Neural progenitor cell (in vitro differentiated cells): ENCODE data around the gene SND1. TPM values are rescaled to one million over a fixed set of nuclear protein-coding genes. Genes with fewer than 3 reads are reported as not detected.

Source experiments
- DNase-seq: peaks from one replicate; pipeline ENCODE4 v3.0.0-alpha.2; 2016; ENCODE audit warnings: low spot score
- H2AFZ ChIP-seq: fragments of 200-600 bp; sonication (generic); replicated peaks from 2 replicates; pipeline ENCODE4 v1.6.1; 2016; ENCODE audit warnings: antibody characterized with exemption
- H3F3A ChIP-seq: fragments of 200-600 bp; sonication (generic); 2 replicates; pipeline ENCODE4 v1.6.1; 2016; ENCODE audit warnings: antibody characterized with exemption, low read depth
- H3K27ac ChIP-seq: fragments of 200-600 bp; sonication (generic); 2 replicates; pipeline ENCODE4 v1.5.1; 2016; ENCODE audit warnings: mild to moderate bottlenecking
- H3K27me3 ChIP-seq: fragments of 200-600 bp; sonication (generic); 2 replicates; pipeline ENCODE4 v1.6.1; 2016; ENCODE audit warnings: mild to moderate bottlenecking, moderate library complexity
- H3K36me3 ChIP-seq: fragments of 200-600 bp; sonication (generic); 2 replicates; pipeline ENCODE4 v1.5.1; 2016
- H3K4me1 ChIP-seq: fragments of 200-600 bp; sonication (generic); 2 replicates; pipeline ENCODE4 v1.6.1; 2016; ENCODE audit warnings: mixed run types
- H3K4me2 ChIP-seq: fragments of 200-600 bp; sonication (generic); 2 replicates; pipeline ENCODE4 v1.6.1; 2016
- H3K4me3 ChIP-seq: fragments of 200-600 bp; sonication (generic); 2 replicates; pipeline ENCODE4 v1.5.1; 2016
- H3K79me2 ChIP-seq: fragments of 200-600 bp; sonication (generic); 2 replicates; pipeline ENCODE4 v1.6.1; 2016; ENCODE audit warnings: low read depth
- H3K9ac ChIP-seq: fragments of 200-600 bp; sonication (generic); 2 replicates; pipeline ENCODE4 v1.6.1; 2016
- H3K9me3 ChIP-seq: fragments of 200-600 bp; sonication (generic); 2 replicates; pipeline ENCODE4 v1.5.1; 2016; ENCODE audit warnings: low read depth
- H4K20me1 ChIP-seq: fragments of 200-600 bp; sonication (generic); 2 replicates; pipeline ENCODE4 v1.6.1; 2016; ENCODE audit warnings: low read depth
- H3K27ac Mint-ChIP-seq: 3 replicates; pipeline ENCODE4 v1.8.0; 2021; ENCODE audit warnings: mixed read lengths
- H3K27me3 Mint-ChIP-seq: 2 replicates; pipeline ENCODE4 v1.8.0; 2022; ENCODE audit warnings: low read depth, mild to moderate bottlenecking, inconsistent platforms, moderate library complexity, mixed read lengths; ENCODE audit not compliant: insufficient read depth
- H3K36me3 Mint-ChIP-seq: 3 replicates; pipeline ENCODE4 v1.8.0; 2021; ENCODE audit warnings: mixed read lengths
- H3K4me1 Mint-ChIP-seq: 3 replicates; pipeline ENCODE4 v1.8.0; 2021; ENCODE audit warnings: mixed read lengths
- H3K4me3 Mint-ChIP-seq: 3 replicates; pipeline ENCODE4 v1.8.0; 2021; ENCODE audit warnings: mild to moderate bottlenecking, moderate library complexity, mixed read lengths
- H3K9me3 Mint-ChIP-seq: 3 replicates; pipeline ENCODE4 v1.8.0; 2020; ENCODE audit warnings: mixed read lengths
- EZH2 ChIP-seq: fragments of 200-600 bp; sonication (generic); IDR thresholded peaks from 2 replicates; pipeline ENCODE4 v1.6.1; 2017; ENCODE audit warnings: antibody characterized with exemption, mild to moderate bottlenecking, moderate library complexity
- EZH2phosphoT487 ChIP-seq: fragments of 200-600 bp; sonication (generic); IDR thresholded peaks from 2 replicates; pipeline ENCODE4 v1.6.1; 2017; ENCODE audit warnings: antibody characterized with exemption
- total RNA-seq: library from RNA; depleted of rRNA; stranded (reverse); fragments of >200 nt; gene quantifications from 2 replicates; pipeline ENCODE4 v1.2.3, GENCODE V29; 2015; ENCODE audit warnings: low replicate concordance
- TF ChIP-seq, protein P1 (sequence below): fragments of 200-600 bp; sonication (generic); IDR thresholded peaks from 2 replicates; pipeline ENCODE4 v1.5.1; 2017; ENCODE audit warnings: antibody characterized with exemption, mild to moderate bottlenecking

Gene SND1
- total RNA-seq, 1 donor from 2014 or later, result 154 TPM

DNA sequence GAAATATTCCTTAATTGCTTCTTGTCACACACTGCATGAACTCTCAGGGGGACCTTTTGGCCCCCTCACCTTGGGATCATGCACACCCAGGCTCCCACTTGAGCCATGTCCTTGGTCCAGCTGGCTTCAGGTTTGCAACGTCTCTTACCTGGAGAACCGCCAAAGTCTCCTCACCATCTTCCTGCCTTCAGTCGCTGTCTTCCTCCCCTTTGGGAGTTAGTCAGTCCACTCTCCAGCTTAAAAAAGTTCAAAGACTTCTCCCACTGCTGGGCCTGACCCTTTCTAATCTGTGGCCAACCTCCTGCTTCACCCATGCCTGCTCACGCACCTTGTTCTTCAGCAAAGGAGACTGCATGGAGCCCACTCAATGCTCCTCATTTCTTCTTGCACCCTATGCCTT, 461.8 kb downstream of the SND1 start:
- Mint-ChIP-seq H3K9me3 (peaks cover 3% of the 10 kb centered on the region), H3K4me1 (peaks cover 15% of the 10 kb centered on the region), H3K36me3 (no peaks in the 10 kb centered on the region), H3K4me3 (no peak overlapping the region), H3K27me3 (peaks cover 2% of the 10 kb centered on the region), H3K27ac (no peak overlapping the region)
- Histone ChIP-seq H3K4me1 (no peaks in the 10 kb centered on the region), H3K27ac (no peak overlapping the region), H2AFZ (no peak overlapping the region), H3K4me2 (no peak overlapping the region), H3K27me3 (no peaks in the 10 kb centered on the region), H3K36me3 (no peaks in the 10 kb centered on the region), H3F3A (no peaks in the 10 kb centered on the region), H4K20me1 (no peaks in the 10 kb centered on the region), H3K79me2 (no peaks in the 10 kb centered on the region), H3K9ac (no peak overlapping the region), H3K9me3 (no peaks in the 10 kb centered on the region), H3K4me3 (no peak overlapping the region)
- TF ChIP-seq, protein P1, sequence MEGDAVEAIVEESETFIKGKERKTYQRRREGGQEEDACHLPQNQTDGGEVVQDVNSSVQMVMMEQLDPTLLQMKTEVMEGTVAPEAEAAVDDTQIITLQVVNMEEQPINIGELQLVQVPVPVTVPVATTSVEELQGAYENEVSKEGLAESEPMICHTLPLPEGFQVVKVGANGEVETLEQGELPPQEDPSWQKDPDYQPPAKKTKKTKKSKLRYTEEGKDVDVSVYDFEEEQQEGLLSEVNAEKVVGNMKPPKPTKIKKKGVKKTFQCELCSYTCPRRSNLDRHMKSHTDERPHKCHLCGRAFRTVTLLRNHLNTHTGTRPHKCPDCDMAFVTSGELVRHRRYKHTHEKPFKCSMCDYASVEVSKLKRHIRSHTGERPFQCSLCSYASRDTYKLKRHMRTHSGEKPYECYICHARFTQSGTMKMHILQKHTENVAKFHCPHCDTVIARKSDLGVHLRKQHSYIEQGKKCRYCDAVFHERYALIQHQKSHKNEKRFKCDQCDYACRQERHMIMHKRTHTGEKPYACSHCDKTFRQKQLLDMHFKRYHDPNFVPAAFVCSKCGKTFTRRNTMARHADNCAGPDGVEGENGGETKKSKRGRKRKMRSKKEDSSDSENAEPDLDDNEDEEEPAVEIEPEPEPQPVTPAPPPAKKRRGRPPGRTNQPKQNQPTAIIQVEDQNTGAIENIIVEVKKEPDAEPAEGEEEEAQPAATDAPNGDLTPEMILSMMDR, result no peak
- TF ChIP-seq EZH2 (no peak), EZH2phosphoT487 (no peak)
- DNase-seq, result no peak

DNA sequence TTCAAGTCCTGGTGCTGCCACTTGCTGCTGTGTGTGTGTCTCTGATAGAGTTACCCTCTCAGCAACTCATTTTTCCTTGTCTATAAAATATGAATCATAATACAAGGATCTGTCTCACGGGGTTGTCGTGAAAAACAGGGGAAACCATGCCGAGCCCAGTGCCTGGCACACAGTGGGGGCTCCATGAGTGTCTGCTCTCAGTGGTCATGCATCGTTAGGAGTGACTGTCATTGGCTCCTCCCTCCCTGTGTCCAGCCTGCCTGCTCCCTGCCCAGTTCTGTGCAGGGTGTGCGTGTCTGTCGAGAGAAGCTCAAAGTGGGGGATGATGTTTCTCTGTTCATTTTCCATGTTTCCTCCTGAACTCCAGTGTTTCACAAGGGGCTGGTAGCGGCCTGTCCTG, 462.8 kb downstream of the SND1 start:
- peaks cover 2% of the 10 kb centered on the region for H3K27me3 Mint-ChIP-seq
- no peak overlapping the region for H3K9ac ChIP-seq
- H3K4me3 Mint-ChIP-seq, result peak overlapping the region; percentile 50
- H3K27ac Mint-ChIP-seq, result no peak overlapping the region
- H3K4me3 ChIP-seq, result no peak overlapping the region
- no peaks in the 10 kb centered on the region for H3K36me3 ChIP-seq
- H3K4me2 ChIP-seq, result no peak overlapping the region
- H4K20me1 ChIP-seq, result no peaks in the 10 kb centered on the region
- no peaks in the 10 kb centered on the region for H3K36me3 Mint-ChIP-seq
- no peaks in the 10 kb centered on the region for H3K79me2 ChIP-seq
- TF ChIP-seq EZH2phosphoT487 (no peak), EZH2 (no peak)
- TF ChIP-seq, protein P1, result no peak
- H3K27ac ChIP-seq, result no peak overlapping the region
- no peaks in the 10 kb centered on the region for H3K4me1 ChIP-seq
- no peaks in the 10 kb centered on the region for H3K27me3 ChIP-seq
- H3F3A ChIP-seq, result no peaks in the 10 kb centered on the region
- H3K4me1 Mint-ChIP-seq, result peaks cover 15% of the 10 kb centered on the region
- no peak overlapping the region for H2AFZ ChIP-seq
- DNase-seq, result no peak
- no peaks in the 10 kb centered on the region for H3K9me3 ChIP-seq
- H3K9me3 Mint-ChIP-seq, result no peaks in the 10 kb centered on the region

DNA sequence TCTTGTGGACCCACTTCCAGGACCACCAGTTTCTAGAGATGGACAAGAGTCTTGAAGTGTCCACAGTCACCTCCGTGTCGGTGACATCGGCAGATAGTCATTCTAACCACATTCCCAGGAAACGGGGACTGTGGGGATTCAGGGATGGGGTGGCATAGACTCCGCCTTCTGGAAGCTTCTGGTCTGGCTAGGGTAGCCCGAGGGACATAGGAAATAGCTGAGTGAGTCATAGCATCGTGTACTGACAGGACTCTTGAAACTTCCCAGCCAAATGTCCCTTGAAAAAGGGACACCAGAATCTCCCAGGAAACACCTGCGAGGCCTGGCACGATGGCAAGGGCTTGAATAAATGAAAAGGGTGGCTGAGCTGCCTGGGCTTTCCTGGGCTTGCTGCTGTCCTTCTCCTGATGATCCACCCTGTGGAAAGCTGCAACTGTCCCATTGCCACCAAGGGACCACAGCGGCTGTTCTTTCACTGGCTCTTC, 463.4 kb downstream of the SND1 start:
- Histone ChIP-seq H3K9me3 (no peaks in the 10 kb centered on the region), H3K9ac (no peak overlapping the region), H3K4me2 (no peak overlapping the region), H4K20me1 (no peaks in the 10 kb centered on the region), H3F3A (no peaks in the 10 kb centered on the region), H3K79me2 (no peaks in the 10 kb centered on the region), H3K27ac (no peak overlapping the region), H2AFZ (no peak overlapping the region), H3K36me3 (no peaks in the 10 kb centered on the region), H3K4me1 (no peaks in the 10 kb centered on the region), H3K4me3 (no peak overlapping the region), H3K27me3 (no peaks in the 10 kb centered on the region)
- no peak for DNase-seq
- no peak for TF ChIP-seq EZH2
- no peak for TF ChIP-seq EZH2phosphoT487
- TF ChIP-seq, protein P1, result no peak
- Mint-ChIP-seq H3K4me1 (peaks cover 15% of the 10 kb centered on the region), H3K9me3 (no peaks in the 10 kb centered on the region), H3K4me3 (no peak overlapping the region), H3K27me3 (peaks cover 2% of the 10 kb centered on the region), H3K27ac (no peak overlapping the region), H3K36me3 (no peaks in the 10 kb centered on the region)
